Ramos (cell line): Measurements from ENCODE around the gene OVOL3.
"Not testable (repeated sequence)": the region's sequence is repeated elsewhere in the genome, so short reads cannot be mapped to it uniquely, and the experiment has no call there.

Source experiments
- in situ Hi-C: fragments of 300-500 bp; cut with MboI; formaldehyde crosslinking; loops from one replicate; pipeline ENCODE4 v1.14.3; 2022; ENCODE audit warnings: low sequenced_read_pairs; ENCODE audit not compliant: unreplicated experiment

Gene OVOL3

GRCh38 chr19:36110487-36111199 lies at the start of gene OVOL3:
Gene OVOL3, plus strand, starts transcription at chr19:36111143. Its CDS starts 60 bp downstream, at chr19:36111203.
- in situ Hi-C loops: no loop called here

DNA sequence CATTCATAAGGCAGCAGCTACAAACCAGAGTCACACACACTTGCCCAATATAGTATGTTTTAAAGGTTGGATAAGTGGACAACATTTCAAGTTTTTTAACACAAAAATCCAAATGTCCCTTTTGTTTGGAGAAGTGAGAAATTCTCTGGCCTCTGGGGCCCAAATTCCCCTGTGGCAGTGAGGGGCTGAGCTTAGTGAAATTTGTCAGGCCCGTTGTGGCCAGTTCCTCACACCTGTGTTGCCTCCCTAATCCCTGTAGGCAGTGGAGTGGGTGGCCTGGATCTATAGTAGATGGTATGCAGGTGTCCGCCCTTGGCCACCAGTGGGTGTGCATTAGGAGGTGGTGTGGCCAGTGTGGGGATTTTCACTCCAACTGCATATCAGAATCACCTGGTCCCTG lies 49.6 kb upstream of the OVOL3 start:
- in situ Hi-C loops: no loop called here

DNA sequence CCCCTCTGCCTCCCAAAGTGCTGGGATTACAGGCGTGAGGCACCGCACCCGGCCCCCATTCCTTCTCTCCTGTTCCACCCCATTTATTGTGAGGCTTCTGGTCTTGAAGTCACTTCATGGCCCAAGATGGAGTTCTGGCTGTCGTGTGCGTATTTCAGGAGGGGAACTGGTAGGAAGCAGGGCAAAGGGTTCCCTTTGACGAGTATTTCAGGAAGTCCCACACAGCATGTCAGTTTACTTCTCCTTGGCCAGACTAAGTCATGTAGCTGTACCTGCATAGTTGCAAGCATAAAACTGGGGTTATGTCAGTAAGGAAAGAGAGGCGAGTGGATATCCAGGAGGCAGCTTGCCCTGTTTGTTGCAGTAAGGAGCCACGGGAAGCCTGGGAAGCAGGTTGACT lies 46.1 kb upstream of the OVOL3 start:
- in situ Hi-C loops: no loop called here

DNA sequence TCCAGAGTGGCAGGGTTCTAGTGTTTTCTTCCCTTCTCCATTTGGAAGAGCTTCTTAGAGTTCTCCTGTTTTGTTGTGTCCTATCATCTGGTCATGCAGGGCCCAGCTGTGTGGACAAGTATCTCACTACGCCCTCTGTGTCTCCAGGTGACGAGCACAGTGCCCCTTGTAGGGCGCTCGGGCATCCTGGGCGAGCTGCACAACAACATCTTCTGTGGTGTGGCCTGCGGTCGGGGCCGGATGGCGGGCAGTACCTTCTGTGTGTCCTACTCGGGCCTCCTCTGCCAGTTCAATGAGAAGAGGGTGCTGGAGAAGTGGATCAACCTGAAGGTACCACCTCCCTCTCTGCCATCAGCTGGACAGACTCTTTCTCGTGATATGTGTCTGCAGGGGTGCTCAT lies 43.3 kb upstream of the OVOL3 start:
- in situ Hi-C loops: no loop called here

DNA sequence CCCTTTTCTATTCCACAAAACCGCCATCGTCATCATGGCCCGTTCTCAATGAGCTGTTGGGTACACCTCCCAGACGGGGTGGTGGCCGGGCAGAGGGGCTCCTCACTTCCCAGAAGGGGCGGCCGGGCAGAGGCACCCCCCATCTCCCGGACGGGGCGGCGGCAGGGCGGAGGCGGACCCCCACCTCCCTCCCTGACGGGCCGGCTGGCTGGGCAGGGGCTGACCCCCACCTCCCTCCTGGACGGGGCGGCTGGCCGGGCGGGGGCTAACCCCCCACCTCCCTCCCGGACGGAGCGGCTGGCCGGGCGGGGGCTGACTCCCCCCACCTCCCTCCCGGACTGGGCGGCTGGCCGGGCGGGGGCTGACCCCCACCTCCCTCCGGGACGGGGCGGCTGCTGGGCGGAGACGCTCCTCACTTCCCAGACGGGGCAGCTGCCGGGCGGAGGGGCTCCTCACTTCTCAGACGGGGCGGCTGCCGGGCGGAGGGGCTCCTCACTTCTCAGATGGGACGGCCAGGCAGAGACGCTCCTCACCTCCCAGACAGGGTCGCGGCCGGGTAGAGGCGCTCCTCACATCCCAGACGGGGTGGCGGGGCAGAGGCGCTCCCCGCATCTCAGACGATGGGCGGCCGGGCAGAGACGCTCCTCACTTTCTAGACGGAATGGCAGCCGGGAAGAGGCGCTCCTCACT lies 42.0 kb upstream of the OVOL3 start:
- in situ Hi-C loops: not testable (repeated sequence)

DNA sequence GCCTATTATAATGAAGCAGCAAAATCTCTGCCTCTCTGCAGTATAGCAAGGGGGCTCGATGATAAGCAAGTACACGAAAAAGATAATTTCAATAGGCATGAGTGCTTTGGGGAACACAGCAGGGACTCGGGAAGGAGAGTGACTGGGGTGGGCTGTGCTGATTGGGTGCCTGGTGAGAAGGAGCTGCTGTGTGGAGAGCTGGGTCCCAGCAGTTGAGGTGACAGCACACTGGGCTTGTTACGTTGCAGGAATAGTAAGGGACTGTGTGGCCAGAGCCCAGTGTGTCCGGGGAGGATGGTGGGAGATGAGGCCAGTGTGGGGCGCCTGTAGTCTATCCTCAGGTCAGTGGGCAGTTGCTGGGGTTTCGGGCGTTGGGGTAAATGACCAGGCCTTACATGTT lies 38.9 kb upstream of the OVOL3 start:
- in situ Hi-C loops: no loop called here

DNA sequence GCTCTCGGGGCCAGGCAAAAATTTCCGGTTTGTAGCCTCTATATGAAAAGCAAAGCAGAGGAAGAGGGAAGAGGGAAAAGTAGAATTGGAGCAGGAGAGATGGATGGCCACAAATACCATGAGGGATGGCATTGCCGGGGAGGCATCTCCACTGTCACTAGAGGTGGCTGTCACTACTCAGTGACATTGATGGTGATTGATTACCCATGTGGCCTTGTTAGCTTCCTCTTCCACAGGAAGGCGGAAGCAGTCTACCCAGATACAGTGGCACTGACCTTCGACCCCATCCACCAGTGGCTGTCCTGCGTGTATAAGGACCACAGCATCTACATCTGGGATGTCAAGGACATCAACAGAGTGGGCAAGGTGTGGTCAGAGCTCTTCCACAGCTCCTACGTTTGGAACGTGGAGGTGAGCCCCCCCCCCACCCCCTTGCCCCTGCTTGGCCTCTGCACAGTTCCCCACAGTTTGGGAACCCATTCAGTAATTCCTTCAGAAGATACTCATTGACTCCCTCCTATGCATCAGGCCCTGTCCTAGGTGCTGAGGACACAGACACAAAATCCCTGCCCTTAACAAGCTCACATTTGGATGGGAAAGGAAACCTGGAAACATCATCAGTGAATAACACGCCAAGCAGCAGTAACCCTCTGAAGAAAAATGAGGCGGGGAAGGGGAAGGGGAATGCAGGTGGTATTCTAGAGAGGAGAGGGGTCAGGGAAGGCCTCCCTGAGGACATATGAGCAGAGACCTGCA lies 37.6 kb upstream of the OVOL3 start:
- in situ Hi-C loops: no loop called here

DNA sequence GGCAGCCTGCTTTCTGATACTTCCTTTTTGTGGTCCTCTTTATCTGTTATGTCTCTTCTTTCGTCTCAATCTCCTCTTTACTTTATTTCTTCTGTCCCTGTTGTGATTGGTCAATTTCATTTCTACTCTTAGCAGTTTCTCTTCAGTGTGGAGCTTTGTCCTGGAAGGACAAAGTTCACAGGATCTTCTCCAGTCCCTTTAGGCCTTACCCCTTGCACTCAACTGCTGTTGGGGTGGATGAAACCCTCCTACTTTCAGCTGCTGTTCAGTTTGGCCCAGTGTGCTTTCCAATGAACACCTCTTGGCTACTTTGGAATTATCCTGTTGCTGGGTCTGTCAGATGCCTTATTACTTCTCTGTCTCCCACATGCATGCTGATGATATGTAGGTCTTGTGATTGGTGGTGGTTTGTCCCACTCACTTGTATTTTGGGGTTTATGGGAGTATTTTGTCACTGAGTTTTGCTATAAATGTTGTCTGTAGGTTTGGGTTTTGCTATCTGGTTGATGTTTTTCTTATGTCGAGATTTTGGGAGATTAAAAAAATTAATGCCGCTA lies 31.5 kb upstream of the OVOL3 start:
- in situ Hi-C loops: no loop called here

GRCh38 chr19:36081385-36081784 lies 29.6 kb upstream of the OVOL3 start:
- in situ Hi-C loops: no loop called here

GRCh38 chr19:36081894-36082293 lies 29.0 kb upstream of the OVOL3 start:
- in situ Hi-C loops: no loop called here

DNA sequence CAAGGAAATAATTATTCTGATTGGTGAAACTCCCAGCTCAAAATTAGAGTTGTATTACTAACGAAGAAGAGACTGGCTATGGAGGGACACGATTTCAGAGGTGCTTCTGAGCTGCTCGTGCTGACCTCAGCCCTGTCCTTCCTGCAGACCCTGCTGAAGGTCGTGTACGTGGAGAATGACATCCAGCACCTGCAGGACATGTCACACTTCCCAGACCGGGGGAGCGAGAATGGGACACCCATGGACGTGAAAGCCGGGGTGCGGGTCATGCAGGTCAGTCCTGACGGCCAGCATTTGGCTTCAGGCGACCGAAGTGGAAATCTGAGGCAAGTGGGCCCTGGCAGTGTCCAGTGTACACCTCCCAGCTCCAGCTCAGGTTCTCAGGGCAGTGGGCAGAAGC lies 28.0 kb upstream of the OVOL3 start:
- in situ Hi-C loops: no loop called here

- in situ Hi-C loops: no loop called here
Observed at GRCh38 chr19:36084231-36085009, 26.5 kb upstream of the OVOL3 start.

- in situ Hi-C loops: no loop called here
Observed at GRCh38 chr19:36086326-36086725, 24.6 kb upstream of the OVOL3 start.

GRCh38 chr19:36089847-36090246 lies 21.1 kb upstream of the OVOL3 start:
- in situ Hi-C loops: no loop called here

DNA sequence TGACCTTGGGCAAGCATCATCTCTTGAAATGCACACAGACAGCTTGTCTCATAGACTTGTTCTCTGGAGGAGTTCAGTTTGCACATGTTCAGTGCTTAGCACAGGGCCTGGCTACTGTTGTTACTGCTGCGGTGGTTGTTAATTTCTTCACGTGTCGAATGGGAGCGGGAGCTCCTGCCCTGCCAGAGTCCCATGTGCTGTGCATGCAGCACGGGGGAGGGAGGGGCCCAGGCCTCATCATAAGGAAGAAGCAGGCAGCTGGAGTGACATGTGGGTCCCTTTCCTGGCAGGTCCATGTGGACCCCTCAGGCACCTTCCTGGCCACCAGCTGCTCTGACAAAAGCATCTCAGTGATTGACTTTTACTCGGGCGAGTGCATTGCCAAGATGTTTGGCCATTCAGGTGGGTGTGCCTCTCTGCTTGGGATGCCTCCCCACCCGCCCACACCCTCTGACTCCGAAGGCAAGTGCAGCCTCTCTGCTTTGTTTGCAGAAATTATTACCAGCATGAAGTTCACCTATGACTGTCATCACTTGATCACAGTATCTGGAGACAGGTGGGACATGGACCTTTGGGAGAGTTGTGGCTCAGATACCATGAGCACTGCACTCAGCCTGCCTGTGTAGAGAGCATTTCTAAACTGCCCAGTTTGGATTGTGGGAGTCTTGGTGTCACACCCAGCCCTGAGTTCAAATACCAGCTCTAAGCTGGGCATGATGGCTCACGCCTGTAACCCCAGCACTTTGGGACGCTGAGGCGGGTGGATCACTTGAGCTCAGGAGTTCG lies 19.8 kb upstream of the OVOL3 start:
- in situ Hi-C loops: no loop called here

- in situ Hi-C loops: no loop called here
Observed at GRCh38 chr19:36092566-36092965, 18.4 kb upstream of the OVOL3 start.

DNA sequence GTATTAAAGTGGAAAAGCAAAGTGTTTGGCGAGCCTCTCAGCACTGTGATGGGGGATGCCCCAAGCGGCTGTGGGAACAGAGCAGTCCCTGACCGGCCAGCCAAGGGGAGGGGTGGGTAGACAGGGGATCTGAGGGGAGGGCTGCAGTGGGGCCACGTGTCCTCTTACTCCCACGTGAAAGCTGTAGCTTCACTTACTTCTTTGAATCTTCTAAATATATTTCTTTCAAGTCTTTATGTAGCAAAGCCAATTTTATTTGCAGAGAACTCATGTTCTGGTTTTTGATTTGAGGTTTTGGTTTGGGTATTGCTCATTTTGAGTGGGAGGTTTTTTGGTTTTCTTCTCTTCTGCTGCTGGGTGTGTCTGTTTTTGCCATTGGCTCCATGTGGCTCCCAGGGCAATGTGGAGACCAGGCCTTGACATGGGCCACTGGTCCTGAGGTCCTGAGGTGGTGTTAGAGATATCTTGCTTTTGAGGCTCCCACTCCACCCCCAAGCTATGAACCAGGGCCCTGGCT lies 17.7 kb upstream of the OVOL3 start:
- in situ Hi-C loops: no loop called here

GRCh38 chr19:36093687-36094086 lies 17.3 kb upstream of the OVOL3 start:
- in situ Hi-C loops: no loop called here

DNA sequence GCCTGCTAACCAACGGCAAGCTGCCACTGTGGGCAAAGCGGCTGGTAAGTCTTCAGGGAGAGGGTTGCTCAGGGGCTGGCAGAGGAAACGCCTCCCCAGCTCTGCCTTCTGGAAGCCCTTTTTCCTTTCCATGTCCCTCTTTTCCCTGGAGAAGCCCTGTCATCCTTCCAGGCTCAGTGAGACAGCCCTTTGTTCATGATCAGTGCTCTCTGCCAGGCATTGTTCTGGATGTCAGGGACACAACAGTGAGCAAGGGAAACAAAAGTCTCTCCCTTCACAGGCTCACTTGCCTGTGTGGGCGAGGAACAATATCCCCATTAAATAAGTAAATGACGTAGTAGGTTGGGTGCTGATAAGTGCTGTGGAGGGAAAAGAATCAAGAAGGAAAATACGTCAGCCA lies 13.9 kb upstream of the OVOL3 start:
- in situ Hi-C loops: no loop called here
